Fibroblast of skin of right biceps (primary cell): ENCODE results near the gene CHCHD3.
A peak's percentile ranks its signal among the peaks of the same experiment; 100 is the strongest.

Source experiments
- DNase-seq: peaks from one replicate; pipeline ENCODE4 v3.0.0-alpha.2; 2013

Gene CHCHD3

GRCh38 chr7:132764762-132765161, 317.1 kb downstream of the CHCHD3 start:
- DNase-seq = peak; percentile 16

DNA sequence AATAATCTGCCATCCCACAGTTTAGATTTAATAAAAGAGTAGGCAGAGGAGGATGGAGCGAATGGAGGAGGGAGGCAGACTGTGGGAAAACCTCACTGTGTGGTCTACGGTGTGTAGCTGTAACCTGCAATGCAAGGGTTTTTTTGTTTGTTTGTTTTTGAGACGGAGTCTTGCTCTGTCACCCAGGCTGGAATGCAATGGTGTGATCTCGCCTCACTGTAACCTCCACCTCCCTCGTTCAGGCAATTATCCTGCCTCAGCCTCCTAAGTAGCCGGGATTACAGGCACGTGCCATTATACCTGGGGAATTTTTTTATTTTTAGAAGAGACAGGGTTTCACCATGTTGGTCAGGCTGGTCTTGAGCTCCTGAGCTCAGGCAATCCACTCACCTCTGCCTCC, 321.0 kb downstream of the CHCHD3 start:
- DNase-seq = no peak

GRCh38 chr7:132760244-132760623, 321.7 kb downstream of the CHCHD3 start:
- DNase-seq = no peak

DNA sequence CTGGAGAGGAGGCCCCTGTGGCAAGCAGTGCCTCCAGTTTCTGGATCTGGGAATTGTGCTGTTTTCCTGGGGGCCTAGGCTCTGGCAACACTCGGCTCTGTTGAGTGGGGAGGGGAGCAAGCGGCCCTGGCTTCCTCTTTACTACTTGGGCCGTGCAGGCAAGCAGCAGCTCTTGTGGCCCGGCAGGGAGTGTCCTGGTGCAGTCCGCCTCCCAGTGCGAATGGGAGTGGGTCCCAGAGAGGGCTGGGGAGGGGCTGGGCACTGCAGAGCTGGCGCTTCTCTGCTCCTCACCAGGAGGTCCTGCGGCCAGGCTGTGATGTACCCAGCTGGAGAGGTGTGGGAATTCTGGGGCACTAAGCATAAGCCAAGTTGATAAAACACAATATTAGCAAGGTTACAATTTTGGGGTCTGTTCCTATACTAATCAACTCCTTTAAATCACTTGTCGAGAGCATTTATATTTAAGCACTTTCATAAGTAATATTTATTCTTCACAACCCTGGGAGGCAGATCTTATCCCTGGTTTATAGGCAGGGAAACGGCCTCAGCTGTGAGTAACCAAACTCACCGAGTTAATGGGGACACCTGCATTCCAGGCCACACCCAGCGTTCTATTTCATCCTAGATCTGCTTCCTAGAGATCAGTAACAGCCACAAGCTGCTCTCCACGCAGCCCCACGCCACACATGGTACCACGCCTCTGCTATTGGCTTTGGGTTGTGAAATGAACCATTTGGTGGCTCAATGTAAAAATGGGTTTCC, 322.2 kb downstream of the CHCHD3 start:
- no peak for DNase-seq

- DNase-seq = no peak
These were observed 322.9 kb downstream of the CHCHD3 start for GRCh38 chr7:132758986-132759385.

DNA sequence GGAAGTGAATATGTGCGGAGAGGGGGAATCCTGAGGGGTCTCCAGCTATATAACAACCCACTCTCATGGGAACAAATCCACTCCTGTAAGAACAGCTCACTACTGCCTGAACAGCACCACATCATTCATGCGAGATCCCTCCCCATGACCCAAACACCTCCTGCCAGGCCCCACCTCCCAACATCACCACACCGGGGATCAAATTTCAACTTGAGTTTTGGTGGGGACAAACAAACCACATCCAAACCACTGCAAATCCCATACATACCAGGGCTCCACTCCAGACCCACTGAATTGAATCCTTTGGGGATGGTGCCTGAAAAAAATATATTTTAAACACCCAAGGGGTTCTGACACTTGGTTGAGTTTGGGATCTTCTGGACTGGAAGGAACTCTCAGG, 324.1 kb downstream of the CHCHD3 start:
- DNase-seq = peak; percentile 63

DNA sequence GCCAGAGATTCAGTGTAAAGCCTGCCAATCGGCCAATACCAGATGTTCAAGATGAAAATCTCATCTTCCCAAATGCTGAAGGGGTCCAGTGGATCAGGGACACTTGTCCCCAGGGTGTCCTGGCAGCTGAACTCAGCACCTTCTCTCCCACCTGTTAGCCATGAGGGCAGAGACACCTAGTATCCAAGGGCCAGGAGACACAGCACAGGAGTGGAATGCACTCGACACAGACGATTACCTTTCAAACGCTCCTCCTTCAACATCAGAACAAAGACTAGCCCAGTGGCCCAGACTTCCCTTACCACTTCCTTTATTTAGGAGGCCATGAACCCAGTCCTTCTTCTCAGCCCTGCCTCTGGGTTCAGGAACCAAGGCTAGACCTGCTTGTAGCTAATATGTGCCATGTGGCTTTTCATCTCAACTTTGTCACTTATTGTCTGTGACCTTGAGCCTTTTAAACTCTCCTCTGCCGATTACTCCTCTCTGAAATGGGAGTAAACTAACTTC, 325.4 kb downstream of the CHCHD3 start:
- no peak for DNase-seq

DNA sequence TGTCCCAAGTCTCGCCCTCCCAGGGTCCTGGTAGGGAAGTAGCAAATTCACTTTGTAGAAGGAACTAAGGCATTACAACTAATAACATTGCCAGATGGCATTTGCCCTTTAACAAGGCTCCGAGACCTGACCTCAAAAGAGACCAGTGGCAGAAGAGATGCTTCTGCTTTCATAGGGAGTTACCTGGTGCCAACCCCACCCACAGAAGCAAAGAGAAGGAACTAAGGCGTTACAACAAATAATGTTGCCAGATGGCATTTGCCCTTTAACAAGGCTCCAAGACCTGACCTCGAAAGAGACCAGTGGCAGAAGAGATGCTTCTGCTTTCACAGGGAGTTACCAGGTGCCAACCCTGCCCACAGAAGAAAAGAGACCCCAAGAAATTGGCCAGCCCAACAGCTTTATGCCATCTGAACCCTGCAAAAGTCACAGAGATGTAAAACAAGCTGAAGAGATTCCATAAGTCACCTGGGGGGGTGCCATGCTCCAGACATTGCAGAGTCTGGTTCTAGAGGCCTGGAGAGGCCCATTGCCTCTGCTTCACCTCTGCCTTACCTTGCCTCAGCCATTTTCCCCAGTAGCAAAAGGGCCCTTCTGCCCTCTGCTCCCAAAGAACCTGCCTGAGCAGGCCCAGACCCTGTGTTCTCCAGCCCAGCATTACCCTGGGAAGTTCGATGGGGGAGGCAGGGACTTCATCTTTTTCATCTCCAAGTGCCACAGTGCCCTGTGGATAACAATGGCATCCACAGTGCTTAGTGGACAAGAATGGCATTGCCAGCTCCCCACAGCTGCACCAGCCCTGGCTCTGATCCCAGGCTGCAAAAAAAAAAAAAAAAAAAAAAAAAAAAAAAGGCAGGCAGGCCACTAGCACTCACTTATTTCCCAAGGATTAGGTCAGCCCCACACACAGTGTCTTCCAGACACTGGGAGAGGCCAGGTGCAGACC, 326.1 kb downstream of the CHCHD3 start:
- DNase-seq = no peak

GRCh38 chr7:132752431-132752830, 329.5 kb downstream of the CHCHD3 start:
- peak; percentile 56 for DNase-seq

DNA sequence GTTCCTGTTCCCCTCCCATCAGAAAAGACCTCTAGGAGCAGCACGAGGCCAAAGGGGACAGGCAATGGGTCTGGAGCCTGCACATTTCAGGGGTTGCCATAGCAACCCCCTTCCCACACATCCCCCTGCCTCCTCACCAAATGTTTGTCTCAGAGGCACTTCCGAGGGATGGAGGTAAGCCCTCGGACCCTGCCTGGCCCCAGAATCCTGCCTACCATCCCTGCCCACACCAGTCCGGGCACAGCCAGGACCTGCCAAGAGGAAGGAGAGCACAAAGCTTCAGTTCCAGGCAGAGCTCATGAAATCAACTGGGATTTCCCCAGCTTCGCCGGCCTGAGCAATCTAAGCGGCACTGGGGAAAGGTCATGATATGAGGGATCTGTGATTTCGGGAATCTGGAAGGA, 330.6 kb downstream of the CHCHD3 start:
- DNase-seq = no peak

DNA sequence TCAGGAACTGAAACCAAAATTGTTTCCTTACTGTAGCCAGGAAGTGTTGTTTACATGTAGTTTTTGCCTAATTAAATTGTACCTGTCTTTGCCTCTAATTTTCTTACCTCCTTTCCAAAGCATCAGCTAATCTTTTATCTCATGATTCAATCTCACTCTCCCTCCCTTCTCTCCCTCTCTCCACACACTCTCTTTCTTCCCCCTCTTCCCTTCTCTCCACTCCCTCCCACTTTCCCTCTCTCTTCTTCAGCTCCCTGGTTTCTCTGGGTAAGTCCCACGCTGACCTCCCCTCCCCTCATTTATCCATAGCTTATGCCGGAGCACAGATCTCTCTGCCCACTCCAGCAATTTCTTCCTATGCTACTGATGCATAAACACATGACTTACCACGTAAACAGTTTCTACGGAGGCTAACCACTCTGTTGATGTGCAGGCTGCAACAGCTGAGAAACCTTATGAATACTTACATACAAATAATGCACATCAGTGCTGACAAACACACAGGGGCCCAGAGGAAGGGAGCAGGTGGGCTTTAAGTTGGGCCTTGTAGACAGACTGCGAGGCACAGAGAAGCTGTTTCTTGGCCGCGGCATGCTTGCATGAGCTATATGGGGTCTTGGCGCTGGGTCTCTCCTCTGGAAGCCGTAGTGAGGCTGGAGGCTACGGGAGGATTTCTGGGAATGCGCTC, 331.2 kb downstream of the CHCHD3 start:
- no peak for DNase-seq

GRCh38 chr7:132750096-132750495, 331.8 kb downstream of the CHCHD3 start:
- no peak for DNase-seq

- DNase-seq = no peak
These were observed 336.4 kb downstream of the CHCHD3 start for GRCh38 chr7:132745510-132745909.

GRCh38 chr7:132743974-132744373, 337.9 kb downstream of the CHCHD3 start:
- no peak for DNase-seq

DNA sequence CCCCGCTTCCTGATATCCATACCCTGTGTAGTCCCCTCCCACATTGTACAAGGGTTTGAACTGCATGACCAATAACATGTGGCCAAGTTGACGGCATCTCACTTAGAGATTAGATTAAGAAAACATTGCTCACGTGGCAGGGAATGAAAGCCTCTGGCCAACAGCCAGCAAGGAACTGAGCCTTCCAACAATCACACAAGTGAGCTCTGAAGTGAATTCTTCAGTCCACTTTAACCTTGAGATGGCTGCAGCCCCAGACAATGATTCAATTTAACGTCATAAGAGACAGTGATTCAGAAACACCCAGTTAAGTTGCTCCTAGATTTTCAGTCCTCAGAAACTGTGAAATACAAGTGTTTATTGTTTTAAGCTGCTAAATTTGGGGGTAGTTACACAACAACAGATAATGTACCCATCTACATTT, 339.7 kb downstream of the CHCHD3 start:
- peak; percentile 95 for DNase-seq

DNA sequence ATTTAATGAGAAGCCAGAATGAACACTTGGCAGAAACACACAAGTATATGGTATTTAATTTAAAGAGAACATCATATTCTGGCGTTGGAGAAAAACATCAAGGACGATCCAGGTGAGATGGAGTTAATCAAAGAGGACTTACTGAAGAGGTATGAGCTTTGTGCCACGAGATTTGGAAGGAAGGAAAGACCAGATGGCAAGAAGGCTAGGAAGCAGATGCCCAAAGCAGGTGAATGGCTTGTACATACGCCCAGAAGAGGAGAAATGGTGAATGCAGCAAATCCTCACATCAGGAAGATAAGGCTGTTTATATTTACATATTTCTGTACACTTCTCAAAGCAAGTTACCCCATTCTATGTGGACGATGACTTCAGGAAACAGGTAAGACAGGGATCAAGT, 341.7 kb downstream of the CHCHD3 start:
- DNase-seq = no peak

DNA sequence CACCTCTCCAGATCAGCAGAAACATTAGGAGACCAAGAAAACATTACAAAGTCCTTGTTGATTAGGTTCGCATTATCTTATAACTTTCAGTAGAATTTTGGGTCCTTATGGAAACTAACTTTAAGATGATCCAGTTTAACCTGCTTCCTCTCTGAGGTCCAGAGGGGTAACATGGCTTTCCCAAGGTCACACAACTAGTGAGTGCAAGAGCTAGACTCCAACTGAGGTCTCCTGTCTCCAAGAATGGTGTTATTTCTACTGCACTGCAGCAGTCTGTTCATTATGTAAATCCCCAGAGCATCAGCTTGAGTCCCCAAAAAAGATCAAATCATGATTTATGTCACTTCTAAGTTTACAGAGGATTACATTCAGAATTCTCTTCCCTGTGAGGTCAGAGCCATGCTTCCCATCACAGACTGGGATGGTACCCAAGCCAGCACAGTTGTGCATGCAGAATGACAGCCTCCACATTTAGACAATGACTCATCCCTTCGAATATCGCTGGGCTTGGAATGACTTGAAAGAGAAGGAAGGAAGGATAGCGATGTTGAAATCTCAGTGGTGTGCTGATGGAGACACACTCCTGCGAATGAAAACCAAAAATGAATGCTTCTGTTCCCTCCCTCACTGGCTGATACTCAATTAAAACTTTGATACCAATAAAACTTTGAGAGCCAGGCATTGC, 342.5 kb downstream of the CHCHD3 start:
- peak; percentile 98 for DNase-seq

- peak; percentile 98 for DNase-seq
These were observed 343.6 kb downstream of the CHCHD3 start for GRCh38 chr7:132738254-132738653.

DNA sequence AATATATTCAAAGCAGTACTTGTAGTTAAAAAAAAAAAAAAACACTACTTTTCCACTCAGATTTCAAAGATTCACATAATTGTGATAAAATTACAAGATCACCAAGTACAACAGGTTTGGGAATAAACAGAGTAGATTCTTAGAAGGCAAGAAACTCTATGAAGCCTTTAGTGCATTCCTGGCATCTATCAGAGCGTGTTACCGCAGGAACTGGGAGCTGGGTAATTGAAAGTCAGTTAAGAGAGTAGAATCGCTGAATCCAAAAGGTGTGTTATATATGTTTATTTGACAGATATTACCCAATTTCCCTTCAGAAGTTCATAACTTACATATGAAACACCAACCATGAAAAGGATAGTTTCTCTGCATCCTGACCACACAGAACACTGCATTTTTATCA, 346.4 kb downstream of the CHCHD3 start:
- no peak for DNase-seq
